Measurements from ENCODE around the gene COL25A1. TPM values are rescaled to one million over a fixed set of nuclear protein-coding genes. Genes with fewer than 3 reads are reported as not detected.

The COL25A1 gene
- total RNA-seq, 4 donors from 2014 or later = 0.06 to 0.53 (median 0.23) TPM

DNA sequence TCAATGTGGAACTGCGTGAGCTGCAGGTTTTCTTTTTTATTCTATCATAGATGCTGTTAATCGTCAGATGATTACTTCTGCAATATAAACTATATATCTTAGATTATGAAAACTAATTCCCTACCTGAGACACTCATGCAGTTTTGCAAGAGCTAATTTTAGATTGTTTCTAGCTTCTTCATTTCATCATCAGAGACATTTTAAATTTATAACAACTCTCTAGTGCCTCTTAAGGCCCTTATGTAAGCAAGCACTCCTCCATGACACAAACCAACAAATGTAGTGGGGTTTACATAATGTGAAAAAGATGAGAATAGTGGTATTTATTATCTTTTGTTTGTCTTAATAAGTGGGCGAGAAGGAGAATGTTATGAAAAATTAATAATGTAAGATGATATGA, 369.4 kb downstream of the COL25A1 start:
- no peaks in the 10 kb centered on the region for H3K27me3 ChIP-seq
- no peak overlapping the region for H3K4me3 ChIP-seq
- DNase-seq = no peak
- intact Hi-C loops (cut with DNase I) = no loop called here
- H3K9me3 ChIP-seq = no peaks in the 10 kb centered on the region
- H3K36me3 ChIP-seq = no peaks in the 10 kb centered on the region
- H3K27ac ChIP-seq = no peak overlapping the region
- no peak for TF ChIP-seq POLR2A (IDR thresholded peaks at IDR 0.05)
- TF ChIP-seq, protein P1, sequence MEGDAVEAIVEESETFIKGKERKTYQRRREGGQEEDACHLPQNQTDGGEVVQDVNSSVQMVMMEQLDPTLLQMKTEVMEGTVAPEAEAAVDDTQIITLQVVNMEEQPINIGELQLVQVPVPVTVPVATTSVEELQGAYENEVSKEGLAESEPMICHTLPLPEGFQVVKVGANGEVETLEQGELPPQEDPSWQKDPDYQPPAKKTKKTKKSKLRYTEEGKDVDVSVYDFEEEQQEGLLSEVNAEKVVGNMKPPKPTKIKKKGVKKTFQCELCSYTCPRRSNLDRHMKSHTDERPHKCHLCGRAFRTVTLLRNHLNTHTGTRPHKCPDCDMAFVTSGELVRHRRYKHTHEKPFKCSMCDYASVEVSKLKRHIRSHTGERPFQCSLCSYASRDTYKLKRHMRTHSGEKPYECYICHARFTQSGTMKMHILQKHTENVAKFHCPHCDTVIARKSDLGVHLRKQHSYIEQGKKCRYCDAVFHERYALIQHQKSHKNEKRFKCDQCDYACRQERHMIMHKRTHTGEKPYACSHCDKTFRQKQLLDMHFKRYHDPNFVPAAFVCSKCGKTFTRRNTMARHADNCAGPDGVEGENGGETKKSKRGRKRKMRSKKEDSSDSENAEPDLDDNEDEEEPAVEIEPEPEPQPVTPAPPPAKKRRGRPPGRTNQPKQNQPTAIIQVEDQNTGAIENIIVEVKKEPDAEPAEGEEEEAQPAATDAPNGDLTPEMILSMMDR (IDR thresholded peaks at IDR 0.05) = no peak
- WGBS, 2 donors = 72 to 75% methylated on average over 3 of the region's 3 CpGs
- H3K4me1 ChIP-seq = no peaks in the 10 kb centered on the region

DNA sequence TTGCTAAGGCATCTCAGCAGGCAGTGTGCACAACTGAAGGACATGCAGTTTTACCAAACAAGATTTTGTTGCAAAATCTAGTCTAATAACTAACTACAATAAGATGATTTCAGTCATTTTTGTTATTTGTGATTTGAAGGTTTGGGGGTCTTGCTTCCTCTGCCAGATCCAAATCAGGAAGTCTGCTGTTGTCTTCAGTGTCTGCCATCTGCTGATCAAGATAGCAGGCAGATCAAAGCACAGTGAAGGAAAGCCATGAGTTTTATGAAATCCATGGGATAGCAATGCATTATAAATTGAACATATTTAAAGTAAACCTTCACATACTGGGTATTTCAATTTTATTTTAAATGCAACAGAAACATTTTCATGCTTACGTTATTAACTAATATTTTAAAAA, 370.5 kb downstream of the COL25A1 start:
- 55 to 92% methylated on average over 1 of the region's 1 CpG for WGBS, 2 donors

DNA sequence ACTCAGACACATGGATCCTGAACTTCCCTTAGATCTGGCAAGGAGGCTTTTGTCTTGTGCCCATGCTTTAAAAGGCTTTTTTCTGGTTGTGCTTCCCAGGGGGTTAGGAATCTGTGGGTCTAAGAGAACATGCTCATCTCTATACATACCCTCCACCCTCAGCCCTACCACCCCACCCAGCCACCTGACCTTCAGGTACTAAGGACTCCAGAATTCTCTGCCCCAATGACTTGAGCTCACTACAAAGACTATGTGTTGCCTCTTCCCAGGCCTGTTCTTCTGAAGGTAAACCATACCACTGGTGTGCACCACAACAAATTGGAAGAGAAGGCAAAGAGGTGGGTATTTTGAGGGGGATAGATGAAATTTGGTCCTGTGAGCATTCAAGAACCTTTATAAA, 372.3 kb downstream of the COL25A1 start:
- H3K27me3 ChIP-seq = no peaks in the 10 kb centered on the region
- intact Hi-C loops (cut with DNase I) = no loop called here
- H3K9me3 ChIP-seq = no peaks in the 10 kb centered on the region

More for the DNA sequence above, 370.5 kb downstream of the COL25A1 start:
- no peak for DNase-seq
- no peaks in the 10 kb centered on the region for H3K4me1 ChIP-seq
- no peaks in the 10 kb centered on the region for H3K9me3 ChIP-seq
- no peaks in the 10 kb centered on the region for H3K27me3 ChIP-seq
- TF ChIP-seq, protein P1 (IDR thresholded peaks at IDR 0.05) = no peak
- no peak for TF ChIP-seq POLR2A (IDR thresholded peaks at IDR 0.05)
- no peaks in the 10 kb centered on the region for H3K36me3 ChIP-seq
- intact Hi-C loops (cut with DNase I) = no loop called here
- H3K27ac ChIP-seq = no peak overlapping the region
- H3K4me3 ChIP-seq = no peak overlapping the region

DNA sequence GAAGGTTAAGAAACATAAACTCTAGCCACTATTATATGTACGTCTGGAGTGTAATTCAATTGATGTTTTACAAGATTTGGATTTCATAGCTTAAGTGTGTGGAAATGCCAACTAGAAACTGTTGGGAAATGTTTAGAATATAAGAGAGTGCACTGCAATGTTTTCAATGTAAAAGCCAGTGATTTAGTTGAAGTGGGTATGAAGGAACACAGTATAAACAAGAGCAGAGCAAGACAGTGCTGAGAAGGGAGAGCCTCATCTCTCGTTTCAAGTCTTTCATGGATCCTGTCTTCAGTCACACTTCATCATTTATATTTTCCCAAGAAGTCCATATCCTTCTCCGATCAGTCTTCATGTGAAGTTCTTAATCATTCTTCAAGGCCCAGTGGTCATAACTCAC, 375.7 kb downstream of the COL25A1 start:
- H3K4me1 ChIP-seq = no peaks in the 10 kb centered on the region
- H3K9me3 ChIP-seq = no peaks in the 10 kb centered on the region
- H3K4me3 ChIP-seq = no peak overlapping the region
- no peak for DNase-seq
- H3K27me3 ChIP-seq = no peaks in the 10 kb centered on the region
- intact Hi-C loops (cut with DNase I) = no loop called here
- no peaks in the 10 kb centered on the region for H3K36me3 ChIP-seq
- no peak overlapping the region for H3K27ac ChIP-seq
- no peak for TF ChIP-seq POLR2A (IDR thresholded peaks at IDR 0.05)
- TF ChIP-seq, protein P1 (IDR thresholded peaks at IDR 0.05) = no peak
- WGBS, 2 donors = 75 to 77% methylated on average over 3 of the region's 3 CpGs

More for the DNA sequence above, 372.3 kb downstream of the COL25A1 start:
- no peak for DNase-seq
- H3K4me1 ChIP-seq = no peaks in the 10 kb centered on the region
- no peak overlapping the region for H3K27ac ChIP-seq
- no peak for TF ChIP-seq POLR2A (IDR thresholded peaks at IDR 0.05)
- TF ChIP-seq, protein P1 (IDR thresholded peaks at IDR 0.05) = no peak
- H3K4me3 ChIP-seq = no peak overlapping the region
- no peaks in the 10 kb centered on the region for H3K36me3 ChIP-seq

DNA sequence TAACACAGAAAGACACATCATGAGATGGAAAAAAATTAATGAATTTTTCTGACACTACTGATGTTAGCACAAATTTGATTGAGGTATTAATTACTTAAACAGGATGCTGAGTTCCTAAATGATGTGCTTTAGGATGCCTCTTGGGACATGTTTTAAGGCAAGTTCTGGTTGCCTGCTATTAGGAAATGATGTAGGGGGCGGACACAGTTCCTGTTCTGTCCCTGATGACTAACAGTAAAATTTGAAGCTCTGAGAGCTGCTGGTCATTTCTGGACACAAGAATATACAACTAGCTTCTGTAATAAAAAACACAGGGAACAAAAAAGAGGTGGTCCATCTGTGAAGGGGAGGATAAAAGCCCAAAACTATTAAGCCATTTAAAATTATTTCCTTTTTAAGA, 376.4 kb downstream of the COL25A1 start:
- H3K36me3 ChIP-seq = no peaks in the 10 kb centered on the region
- no peaks in the 10 kb centered on the region for H3K27me3 ChIP-seq
- intact Hi-C loops (cut with DNase I) = no loop called here
- no peaks in the 10 kb centered on the region for H3K4me1 ChIP-seq
- no peak for TF ChIP-seq POLR2A (IDR thresholded peaks at IDR 0.05)
- TF ChIP-seq, protein P1 (IDR thresholded peaks at IDR 0.05) = no peak
- H3K27ac ChIP-seq = no peak overlapping the region
- no peaks in the 10 kb centered on the region for H3K9me3 ChIP-seq
- no peak for DNase-seq
- H3K4me3 ChIP-seq = no peak overlapping the region
- 74 to 80% methylated on average over 1 of the region's 1 CpG for WGBS, 2 donors
